Measurements from ENCODE around the gene ADCY9. TPM values are rescaled to one million over a fixed set of nuclear protein-coding genes. Genes with fewer than 3 reads are reported as not detected.

Gene ADCY9
- total and polyA plus RNA-seq, 8 donors = 6.6 to 20.9 (median 18.0) TPM

DNA sequence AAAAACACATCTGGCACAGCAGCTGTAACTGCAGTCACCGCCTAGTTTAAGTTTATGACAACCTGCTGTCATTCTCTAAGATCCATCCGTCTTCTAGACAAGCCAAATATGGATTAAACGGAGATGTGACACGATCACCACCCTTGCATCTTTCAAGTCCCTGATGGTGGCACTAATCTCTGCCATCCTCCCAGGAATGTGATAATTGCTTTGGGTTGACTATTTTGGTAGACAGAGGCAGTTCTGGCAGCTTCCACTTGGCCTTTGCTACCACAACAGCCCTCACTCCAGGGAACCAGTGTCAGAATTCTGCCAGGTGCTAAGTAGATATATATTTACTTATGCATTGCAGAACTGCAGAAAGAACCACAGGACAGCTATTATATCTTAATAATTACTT, 81.3 kb downstream of the ADCY9 start:
- FAIRE-seq = no peak
- no peak overlapping the region for H3K27ac ChIP-seq
- intact Hi-C loops (cut with DNase I) = no loop called here
- H3K4me3 ChIP-seq = no peak overlapping the region
- WGBS, 2 donors = 79 to 85% methylated on average over 4 of the region's 4 CpGs
- peaks cover 0 to 5% (median 5%) of the 10 kb centered on the region in 3 donors for H3K4me1 ChIP-seq
- no peaks in the 10 kb centered on the region for H3K36me3 ChIP-seq
- H3K9me3 ChIP-seq = no peaks in the 10 kb centered on the region
- TF ChIP-seq, protein P1, sequence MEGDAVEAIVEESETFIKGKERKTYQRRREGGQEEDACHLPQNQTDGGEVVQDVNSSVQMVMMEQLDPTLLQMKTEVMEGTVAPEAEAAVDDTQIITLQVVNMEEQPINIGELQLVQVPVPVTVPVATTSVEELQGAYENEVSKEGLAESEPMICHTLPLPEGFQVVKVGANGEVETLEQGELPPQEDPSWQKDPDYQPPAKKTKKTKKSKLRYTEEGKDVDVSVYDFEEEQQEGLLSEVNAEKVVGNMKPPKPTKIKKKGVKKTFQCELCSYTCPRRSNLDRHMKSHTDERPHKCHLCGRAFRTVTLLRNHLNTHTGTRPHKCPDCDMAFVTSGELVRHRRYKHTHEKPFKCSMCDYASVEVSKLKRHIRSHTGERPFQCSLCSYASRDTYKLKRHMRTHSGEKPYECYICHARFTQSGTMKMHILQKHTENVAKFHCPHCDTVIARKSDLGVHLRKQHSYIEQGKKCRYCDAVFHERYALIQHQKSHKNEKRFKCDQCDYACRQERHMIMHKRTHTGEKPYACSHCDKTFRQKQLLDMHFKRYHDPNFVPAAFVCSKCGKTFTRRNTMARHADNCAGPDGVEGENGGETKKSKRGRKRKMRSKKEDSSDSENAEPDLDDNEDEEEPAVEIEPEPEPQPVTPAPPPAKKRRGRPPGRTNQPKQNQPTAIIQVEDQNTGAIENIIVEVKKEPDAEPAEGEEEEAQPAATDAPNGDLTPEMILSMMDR (IDR thresholded peaks at IDR 0.05) = no peak
- ATAC-seq = no peak
- DNase-seq = no peak
- H3K27me3 ChIP-seq = no peaks in the 10 kb centered on the region

DNA sequence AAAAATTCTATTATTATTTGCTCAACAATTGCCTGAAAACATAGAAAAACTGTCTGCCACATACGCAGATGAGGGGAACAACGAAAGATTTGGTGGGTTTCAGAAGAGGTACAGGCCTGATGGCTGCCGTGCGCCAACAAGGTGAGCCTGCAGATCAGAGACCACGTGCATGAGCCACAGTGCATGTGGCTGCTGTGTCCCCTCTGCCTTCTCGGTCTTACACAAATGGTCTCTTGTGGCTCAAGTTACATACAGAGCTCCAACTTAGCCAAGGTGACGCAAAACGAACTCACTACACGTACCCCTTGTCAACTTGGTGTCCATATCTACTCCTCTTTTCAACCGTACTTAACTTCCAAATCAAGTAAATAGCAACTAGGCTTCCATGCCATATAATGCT, 82.3 kb downstream of the ADCY9 start:
- WGBS, 2 donors = 97 to 99% methylated on average over 10 of the region's 10 CpGs
- FAIRE-seq = no peak

DNA sequence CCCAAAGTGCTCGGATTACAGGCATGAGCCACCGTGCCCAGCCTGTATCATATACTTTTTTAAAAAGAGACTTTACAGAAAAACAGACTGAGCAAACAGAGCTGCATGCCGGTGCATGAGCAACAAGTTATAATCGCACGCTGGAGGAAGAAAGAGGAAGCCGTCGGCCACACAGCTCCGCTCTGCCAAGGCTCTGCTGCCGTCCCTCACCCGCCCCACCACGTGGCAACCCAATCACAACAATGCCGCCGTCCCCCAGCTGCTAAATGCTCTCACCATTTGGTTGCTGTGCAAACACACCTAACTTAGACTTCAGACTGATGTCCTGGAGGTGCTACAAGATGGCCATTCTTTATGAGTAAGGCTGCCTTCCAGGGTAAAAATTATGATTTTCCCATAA, 83.5 kb downstream of the ADCY9 start:
- peaks cover 8 to 9% (median 9%) of the 10 kb centered on the region in 3 donors for H3K4me1 ChIP-seq
- FAIRE-seq = no peak
- no peak overlapping the region for H3K4me3 ChIP-seq
- peak overlapping the region; percentile 48 to 75 (median 68) for H3K27ac ChIP-seq
- no peaks in the 10 kb centered on the region for H3K36me3 ChIP-seq
- H3K9me3 ChIP-seq = no peaks in the 10 kb centered on the region
- WGBS, 2 donors = 8 to 10% methylated on average over 13 of the region's 13 CpGs
- peak; percentile 96 to 98 (median 98) for ATAC-seq
- TF ChIP-seq, protein P1 (IDR thresholded peaks at IDR 0.05) = no peak
- peak; percentile 83 to 94 (median 91) for DNase-seq
- intact Hi-C loops (cut with DNase I) = no loop called here
- H3K27me3 ChIP-seq = no peaks in the 10 kb centered on the region

More for the DNA sequence above, 82.3 kb downstream of the ADCY9 start:
- no peaks in the 10 kb centered on the region for H3K27me3 ChIP-seq
- peaks cover 0 to 5% (median 5%) of the 10 kb centered on the region in 3 donors for H3K4me1 ChIP-seq
- ATAC-seq = no peak
- H3K36me3 ChIP-seq = no peaks in the 10 kb centered on the region
- H3K27ac ChIP-seq = peak overlapping the region in 1 of 4 donors; percentile 75
- DNase-seq = no peak
- TF ChIP-seq, protein P1 (IDR thresholded peaks at IDR 0.05) = no peak
- no peaks in the 10 kb centered on the region for H3K9me3 ChIP-seq
- intact Hi-C loops (cut with DNase I) = no loop called here
- H3K4me3 ChIP-seq = no peak overlapping the region

DNA sequence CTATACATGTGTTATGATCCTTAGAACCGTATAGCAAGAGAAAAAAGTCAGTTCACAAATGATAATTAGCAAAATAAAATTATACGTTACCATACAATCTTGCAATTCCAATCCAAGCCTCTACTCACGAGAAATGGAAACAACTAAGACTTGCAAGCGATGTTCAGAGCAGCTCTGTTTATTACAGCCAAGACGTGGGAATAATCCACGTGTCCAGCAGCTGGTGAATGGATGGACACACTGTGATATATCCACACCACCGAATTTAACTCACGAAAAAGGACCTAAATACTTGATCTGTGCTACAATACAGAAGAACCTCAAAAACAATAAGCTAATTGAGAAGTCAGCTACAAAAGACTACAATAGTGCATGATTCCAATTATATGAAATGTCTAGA, 88.1 kb downstream of the ADCY9 start:
- TF ChIP-seq, protein P1 (IDR thresholded peaks at IDR 0.05) = no peak
- Histone ChIP-seq H3K4me1 (peaks cover 6 to 9% (median 8%) of the 10 kb centered on the region in 3 donors), H3K36me3 (no peaks in the 10 kb centered on the region), H3K27ac (peak overlapping the region in 3 of 4 donors; percentile 10 to 41 (median 34)), H3K9me3 (no peaks in the 10 kb centered on the region), H3K4me3 (no peak overlapping the region), H3K27me3 (no peaks in the 10 kb centered on the region)
- intact Hi-C loops (cut with DNase I) = no loop called here
- ATAC-seq (peak in 3 of 4 donors; percentile 39 to 70 (median 54)), DNase-seq (peak in 3 of 6 donors; percentile 48 to 66 (median 65)), FAIRE-seq (no peak)
- 42 to 45% methylated on average over 8 of the region's 8 CpGs for WGBS, 2 donors

DNA sequence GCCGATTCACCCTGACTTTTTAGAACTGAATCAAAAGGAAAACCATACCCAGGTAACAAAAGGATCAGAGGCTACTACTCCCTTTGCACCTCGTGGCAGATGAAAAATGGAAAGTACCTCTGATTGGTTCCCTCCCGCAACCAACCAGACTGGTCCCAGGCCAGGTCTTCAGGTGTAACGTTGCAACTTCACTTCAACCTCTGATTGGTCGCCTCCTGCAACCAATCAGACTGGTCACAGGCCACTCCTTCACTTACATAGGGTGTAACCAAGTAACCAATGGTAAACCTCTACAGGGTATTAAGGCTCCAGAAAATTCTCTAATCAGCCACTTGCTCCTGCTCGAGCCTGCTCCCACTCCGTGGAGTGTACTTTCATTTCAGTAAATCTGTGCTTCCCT, 89.4 kb downstream of the ADCY9 start:
- FAIRE-seq = no peak
- H3K4me1 ChIP-seq = peaks cover 8 to 17% (median 12%) of the 10 kb centered on the region in 3 donors
- no peaks in the 10 kb centered on the region for H3K27me3 ChIP-seq
- H3K27ac ChIP-seq = no peak overlapping the region
- DNase-seq = no peak
- H3K36me3 ChIP-seq = no peaks in the 10 kb centered on the region
- H3K4me3 ChIP-seq = no peak overlapping the region
- TF ChIP-seq, protein P1 (IDR thresholded peaks at IDR 0.05) = no peak
- no peaks in the 10 kb centered on the region for H3K9me3 ChIP-seq
- no peak for ATAC-seq
- intact Hi-C loops (cut with DNase I) = no loop called here
- 92 to 96% methylated on average over 7 of the region's 7 CpGs for WGBS, 2 donors
